Smooth muscle cell (in vitro differentiated cells): ENCODE results near the gene FRMD5. TPM values are rescaled to one million over a fixed set of nuclear protein-coding genes. Genes with fewer than 3 reads are reported as not detected.

ENCODE experiments used
- DNase-seq: peaks from one replicate; lab custom pipeline; 2025; ENCODE audit not compliant: unreplicated experiment; lab: John Stamatoyannopoulos, UW
- H2AFZ ChIP-seq: fragments of 200-600 bp; sonication (generic); 2 replicates; pipeline ENCODE4 v1.6.0; 2016; ENCODE audit warnings: antibody characterized with exemption, low read depth, mild to moderate bottlenecking
- H3F3A ChIP-seq: fragments of 200-600 bp; sonication (generic); 2 replicates; pipeline ENCODE4 v1.6.0; 2017; ENCODE audit warnings: antibody characterized with exemption, low read depth
- H3K27ac ChIP-seq: fragments of 200-600 bp; sonication (generic); 2 replicates; pipeline ENCODE4 v1.5.1; 2016; ENCODE audit warnings: low read depth, mild to moderate bottlenecking
- H3K27me3 ChIP-seq: fragments of 200-600 bp; sonication (generic); 2 replicates; pipeline ENCODE4 v1.6.1; 2016; ENCODE audit warnings: low read depth, mild to moderate bottlenecking
- H3K36me3 ChIP-seq: fragments of 200-600 bp; sonication (generic); 2 replicates; pipeline ENCODE4 v1.5.1; 2016; ENCODE audit warnings: low read depth
- H3K4me1 ChIP-seq: fragments of 200-600 bp; sonication (generic); 2 replicates; pipeline ENCODE4 v1.5.1; 2016; ENCODE audit warnings: low read depth
- H3K4me2 ChIP-seq: fragments of 200-600 bp; sonication (generic); 2 replicates; pipeline ENCODE4 v1.6.0; 2016; ENCODE audit warnings: mild to moderate bottlenecking
- H3K4me3 ChIP-seq: fragments of 200-600 bp; sonication (generic); 2 replicates; pipeline ENCODE4 v1.5.1; 2016; ENCODE audit warnings: mild to moderate bottlenecking
- H3K79me2 ChIP-seq: fragments of 200-600 bp; sonication (generic); 2 replicates; pipeline ENCODE4 v1.6.0; 2016; ENCODE audit warnings: low read depth, mild to moderate bottlenecking
- H3K9ac ChIP-seq: fragments of 200-600 bp; sonication (generic); 2 replicates; pipeline ENCODE4 v1.6.0; 2016; ENCODE audit warnings: low read depth
- H3K9me3 ChIP-seq: fragments of 200-600 bp; sonication (generic); replicated peaks from 2 replicates; pipeline ENCODE4 v1.5.1; 2016; ENCODE audit warnings: low read depth
- H4K20me1 ChIP-seq: fragments of 200-600 bp; sonication (generic); 2 replicates; pipeline ENCODE4 v1.6.0; 2016; ENCODE audit warnings: low read depth
- CTCF ChIP-seq: fragments of 200-600 bp; sonication (generic); IDR thresholded peaks from 2 replicates; pipeline ENCODE4 v1.5.1; 2017; ENCODE audit warnings: borderline replicate concordance, mild to moderate bottlenecking, antibody characterized with exemption; ENCODE audit not compliant: insufficient read depth, poor library complexity, severe bottlenecking
- WGBS: methylation state at CpG from one replicate; pipeline ENCODE4 v1.1.7; 2016; ENCODE audit warnings: low lambda C conversion rate; 5-methylcytosine and 5-hydroxymethylcytosine counted together
- polyA plus RNA-seq: library from polyadenylated mRNA; unstranded; fragments of >200 nt; fragmentation: Nextera tagmentation; extraction: Ambion mirVana; gene quantifications from 2 replicates; pipeline ENCODE4 v1.2.1, GENCODE V29; 2016
- small RNA-seq: library from RNA; depleted of rRNA; stranded (forward); fragments of <200 nt; gene quantifications from one replicate; pipeline ENCODE3, GENCODE V24; 2014
- total RNA-seq: library from RNA; depleted of rRNA; stranded (reverse); fragments of >200 nt; gene quantifications from 2 replicates; pipeline ENCODE4 v1.2.3, GENCODE V29; 2014

FRMD5 gene
- total and polyA plus RNA-seq, 2 experiments from 2014 or later, result 0.46 to 7.2 TPM

- H3K79me2 ChIP-seq, result peaks cover 47% of the 10 kb centered on the region
- peak within 1 kb of the TSS; percentile 67 for H3K4me3 ChIP-seq
- no peaks in the 10 kb centered on the region for H3K27me3 ChIP-seq
- peak within 1 kb of the TSS; percentile 81 for H3K4me2 ChIP-seq
- peak within 1 kb of the TSS; percentile 12 for H2AFZ ChIP-seq
- peaks cover 8% of the 10 kb centered on the region for H3F3A ChIP-seq
- WGBS, result 12% methylated on average over 46 of the region's 46 CpGs
- H3K36me3 ChIP-seq, result no peaks in the 10 kb centered on the region
- peaks cover 12% of the 10 kb centered on the region for H4K20me1 ChIP-seq
- TF ChIP-seq CTCF, result no peak
- peaks cover 17% of the 10 kb centered on the region for H3K4me1 ChIP-seq
- peak; percentile 58 for DNase-seq
- H3K9me3 ChIP-seq, result no peaks in the 10 kb centered on the region
- H3K9ac ChIP-seq, result peak within 1 kb of the TSS; percentile 93
- H3K27ac ChIP-seq, result peak within 1 kb of the TSS; percentile 94
Measured at GRCh38 chr15:43824302-43825246, 370.5 kb downstream of the FRMD5 start, which contains the start of gene MFAP1. MFAP1 (minus strand) TSS chr15:43824690; CDS start chr15:43824569, 121 bp downstream.

- Histone ChIP-seq H3K4me1 (peaks cover 10% of the 10 kb centered on the region), H3K4me2 (peak overlapping the region; percentile 64), H2AFZ (no peak overlapping the region), H3K27ac (peak overlapping the region; percentile 19), H3K79me2 (peaks cover 59% of the 10 kb centered on the region), H3K27me3 (no peaks in the 10 kb centered on the region), H3F3A (peaks cover 4% of the 10 kb centered on the region), H3K9me3 (no peaks in the 10 kb centered on the region), H3K4me3 (no peak overlapping the region), H3K9ac (no peak overlapping the region), H3K36me3 (no peaks in the 10 kb centered on the region), H4K20me1 (peaks cover 31% of the 10 kb centered on the region)
- no peak for DNase-seq
- no peak for TF ChIP-seq CTCF
- 70% methylated on average over 3 of the region's 3 CpGs for WGBS
Measured at GRCh38 chr15:43821505-43821904, 373.6 kb downstream of the FRMD5 start.

Small RNA genes lying within 50 kb of the gene (small RNA-seq; reads per million reads assigned to genes)
- gene RF00019, result not detected

Other genes with a start within 250 kb of the FRMD5 start
- 114 and 147 TPM in 2 replicates for gene GOLM2, start 93.4 kb upstream of the FRMD5 start, total RNA-seq
- 53.2 and 66.2 TPM in 2 replicates for gene GOLM2, start 93.4 kb upstream of the FRMD5 start, polyA plus RNA-seq
- gene CTDSPL2, start 232.4 kb upstream of the FRMD5 start, total RNA-seq, result 83.9 and 100 TPM in 2 replicates
- gene CTDSPL2, start 232.4 kb upstream of the FRMD5 start, polyA plus RNA-seq, result 14.8 and 15.6 TPM in 2 replicates